Suprapubic skin (tissue), 4 donors: ENCODE data around the gene PDE8A. TPM values are rescaled to one million over a fixed set of nuclear protein-coding genes. Genes with fewer than 3 reads are reported as not detected.
A peak's percentile ranks its signal among the peaks of the same experiment; 100 is the strongest.
"Not testable (repeated sequence)": the region's sequence is repeated elsewhere in the genome, so short reads cannot be mapped to it uniquely, and the experiment has no call there.

Source experiments
- DNase-seq, 2 donors: peaks; one replicate each; pipeline ENCODE4 v3.0.0-alpha.2; 2019; ENCODE audit warnings: low spot score in 2 of 2
- H3K27ac ChIP-seq: fragments of 200-600 bp; sonication (generic); one replicate; pipeline ENCODE4 v1.5.1; 2019
- H3K27me3 ChIP-seq: fragments of 200-600 bp; sonication (generic); one replicate; pipeline ENCODE4 v1.5.1; 2019
- H3K36me3 ChIP-seq: fragments of 200-600 bp; sonication (generic); one replicate; pipeline ENCODE4 v1.5.1; 2019
- H3K4me1 ChIP-seq: fragments of 200-600 bp; sonication (generic); one replicate; pipeline ENCODE4 v1.5.1; 2019
- H3K4me3 ChIP-seq: fragments of 200-600 bp; sonication (generic); one replicate; pipeline ENCODE4 v1.5.1; 2019; ENCODE audit warnings: mild to moderate bottlenecking
- H3K9me3 ChIP-seq: fragments of 200-600 bp; sonication (generic); one replicate; pipeline ENCODE4 v1.5.1; 2019
- CTCF ChIP-seq, 2 donors: fragments of 200-600 bp in 1 of 2; fragments of 450-650 bp in 1 of 2; sonication (generic) in 1 of 2; IDR thresholded peaks; one replicate each; pipeline ENCODE4 v1.5.1; 2016 to 2019; ENCODE audit warnings: antibody characterized with exemption in 2 of 2, mild to moderate bottlenecking in 1 of 2, moderate library complexity in 1 of 2
- EP300 ChIP-seq: sonication (generic); formaldehyde crosslinking; IDR thresholded peaks from one replicate; pipeline ENCODE4 v1.6.1; 2017; ENCODE audit warnings: antibody characterized with exemption
- POLR2A ChIP-seq, 2 donors: fragments of 450-650 bp; IDR thresholded peaks; one replicate each; pipeline ENCODE4 v1.6.1; 2017; ENCODE audit warnings: antibody characterized with exemption in 2 of 2, mild to moderate bottlenecking in 2 of 2, moderate library complexity in 2 of 2
- POLR2AphosphoS5 ChIP-seq, 3 donors: sonication (generic); formaldehyde crosslinking; IDR thresholded peaks; one replicate each; pipeline ENCODE4 v1.6.1; 2017; ENCODE audit warnings: antibody characterized with exemption in 3 of 3
- WGBS: methylation state at CpG from one replicate; pipeline ENCODE4 v1.1.5; 2018; 5-methylcytosine and 5-hydroxymethylcytosine counted together
- total RNA-seq, 4 donors: library from RNA; depleted of rRNA; stranded (reverse); fragments of >200 nt; gene quantifications; one replicate each; pipeline ENCODE4 v1.1.0, GENCODE V29; 2016

Gene PDE8A
- total RNA-seq, 4 donors from 2014 or later, result 15.3 to 48.5 (median 19.0) TPM

GRCh38 chr15:85008474-85009260 lies 27.0 kb downstream of the PDE8A start:
- Histone ChIP-seq H3K9me3 (no peaks in the 10 kb centered on the region), H3K4me3 (no peak overlapping the region), H3K36me3 (no peaks in the 10 kb centered on the region), H3K27ac (peak overlapping the region; percentile 14), H3K4me1 (peaks cover 36% of the 10 kb centered on the region), H3K27me3 (no peaks in the 10 kb centered on the region)
- no peak for DNase-seq
- 87% methylated on average over 5 of the region's 5 CpGs for WGBS
- TF ChIP-seq POLR2A (IDR thresholded peaks at IDR 0.05) (no peak), POLR2AphosphoS5 (IDR thresholded peaks at IDR 0.05) (no peak), EP300 (no peak)

GRCh38 chr15:85009435-85009834 lies 27.8 kb downstream of the PDE8A start:
- Histone ChIP-seq H3K27ac (no peak overlapping the region), H3K4me1 (peaks cover 39% of the 10 kb centered on the region), H3K36me3 (no peaks in the 10 kb centered on the region), H3K9me3 (no peaks in the 10 kb centered on the region), H3K27me3 (no peaks in the 10 kb centered on the region), H3K4me3 (no peak overlapping the region)
- TF ChIP-seq POLR2A (IDR thresholded peaks at IDR 0.05) (no peak), EP300 (no peak), CTCF (IDR thresholded peaks at IDR 0.05) (no peak), POLR2AphosphoS5 (IDR thresholded peaks at IDR 0.05) (no peak)
- DNase-seq, result no peak
- 63% methylated on average over 2 of the region's 2 CpGs for WGBS

GRCh38 chr15:85010071-85010385 lies 28.4 kb downstream of the PDE8A start:
- DNase-seq, result no peak
- Histone ChIP-seq H3K36me3 (no peaks in the 10 kb centered on the region), H3K27me3 (no peaks in the 10 kb centered on the region), H3K4me3 (no peak overlapping the region), H3K27ac (no peak overlapping the region), H3K4me1 (peaks cover 39% of the 10 kb centered on the region), H3K9me3 (no peaks in the 10 kb centered on the region)
- TF ChIP-seq POLR2AphosphoS5 (IDR thresholded peaks at IDR 0.05), result no peak
- TF ChIP-seq CTCF (IDR thresholded peaks at IDR 0.05), result no peak
- TF ChIP-seq EP300, result no peak
- no peak for TF ChIP-seq POLR2A (IDR thresholded peaks at IDR 0.05)

GRCh38 chr15:85010386-85011159 lies 28.9 kb downstream of the PDE8A start:
- Histone ChIP-seq H3K4me3 (no peak overlapping the region), H3K36me3 (no peaks in the 10 kb centered on the region), H3K4me1 (peaks cover 39% of the 10 kb centered on the region), H3K27ac (peak overlapping the region; percentile 32), H3K27me3 (no peaks in the 10 kb centered on the region), H3K9me3 (no peaks in the 10 kb centered on the region)
- TF ChIP-seq EP300 (no peak), POLR2A (IDR thresholded peaks at IDR 0.05) (no peak), CTCF (IDR thresholded peaks at IDR 0.05) (no peak), POLR2AphosphoS5 (IDR thresholded peaks at IDR 0.05) (no peak)
- DNase-seq, result no peak
- 37% methylated on average over 3 of the region's 3 CpGs for WGBS

GRCh38 chr15:85011160-85011571 lies 29.5 kb downstream of the PDE8A start:
- no peaks in the 10 kb centered on the region for H3K36me3 ChIP-seq
- WGBS, result 53% methylated on average over 3 of the region's 3 CpGs
- no peak overlapping the region for H3K4me3 ChIP-seq
- TF ChIP-seq CTCF (IDR thresholded peaks at IDR 0.05) (no peak), POLR2A (IDR thresholded peaks at IDR 0.05) (no peak), POLR2AphosphoS5 (IDR thresholded peaks at IDR 0.05) (no peak), EP300 (no peak)
- no peaks in the 10 kb centered on the region for H3K9me3 ChIP-seq
- no peak for DNase-seq
- peaks cover 39% of the 10 kb centered on the region for H3K4me1 ChIP-seq
- H3K27ac ChIP-seq, result no peak overlapping the region
- H3K27me3 ChIP-seq, result no peaks in the 10 kb centered on the region

GRCh38 chr15:85011724-85012123 lies 30.1 kb downstream of the PDE8A start:
- H3K27me3 ChIP-seq, DNase-seq, H3K4me3 ChIP-seq, H3K36me3 ChIP-seq, H3K9me3 ChIP-seq, H3K27ac ChIP-seq: not testable (repeated sequence)
- peaks cover 39% of the 10 kb centered on the region for H3K4me1 ChIP-seq
- WGBS, result 100% methylated on average over 2 of the region's 2 CpGs
